Sigmoid colon (tissue), 7 donors: ENCODE results near the gene SGO2. TPM values are rescaled to one million over a fixed set of nuclear protein-coding genes. Genes with fewer than 3 reads are reported as not detected.

ENCODE experiments used
- DNase-seq: peaks from one replicate; pipeline ENCODE4 v3.0.0-alpha.2; 2019
- H3K27ac ChIP-seq, 4 donors: fragments of 200-600 bp; sonication (generic); one replicate each; pipeline ENCODE4 v1.5.1; 2016 to 2019; ENCODE audit warnings: mild to moderate bottlenecking in 1 of 4
- H3K27me3 ChIP-seq, 3 donors: fragments of 200-600 bp; sonication (generic); one replicate each; pipeline ENCODE4 v1.5.1; 2019; ENCODE audit warnings: mild to moderate bottlenecking in 1 of 3
- H3K36me3 ChIP-seq, 4 donors: fragments of 200-600 bp; sonication (generic); one replicate each; pipeline ENCODE4 v1.5.1; 2016 to 2019
- H3K4me1 ChIP-seq, 4 donors: fragments of 200-600 bp; sonication (generic); one replicate each; pipeline ENCODE4 v1.5.1; 2017 to 2019
- H3K4me3 ChIP-seq, 4 donors: fragments of 200-600 bp; sonication (generic); one replicate each; pipeline ENCODE4 v1.5.1; 2017 to 2019; ENCODE audit warnings: mild to moderate bottlenecking in 2 of 4, moderate library complexity in 1 of 4
- H3K9me3 ChIP-seq, 4 donors: fragments of 200-600 bp in 3 of 4; sonication (generic) in 3 of 4; one replicate each; pipeline versions ENCODE4 v1.5.1 to v1.6.1; 2013 to 2019
- CTCF ChIP-seq, 4 experiments: fragments of 450-650 bp in 3 of 4; fragments of 200-600 bp in 1 of 4; IDR thresholded peaks; one replicate each; pipeline ENCODE4 v1.5.1; 2016 to 2019; ENCODE audit warnings: antibody characterized with exemption in 4 of 4, mild to moderate bottlenecking in 3 of 4, moderate library complexity in 2 of 4
- EP300 ChIP-seq, 4 donors: sonication (generic); formaldehyde crosslinking; IDR thresholded peaks; one replicate each; pipeline ENCODE4 v1.6.1; 2017; ENCODE audit warnings: antibody characterized with exemption in 4 of 4
- POLR2A ChIP-seq, 2 donors: fragments of 450-650 bp; IDR thresholded peaks; one replicate each; pipeline ENCODE4 v1.6.1; 2016; ENCODE audit warnings: antibody characterized with exemption in 2 of 2, mild to moderate bottlenecking in 2 of 2, moderate library complexity in 2 of 2
- POLR2AphosphoS5 ChIP-seq, 4 donors: sonication (generic); formaldehyde crosslinking; IDR thresholded peaks; one replicate each; pipeline ENCODE4 v1.6.1; 2017; ENCODE audit warnings: antibody characterized with exemption in 4 of 4
- WGBS, 2 donors: extraction: QIAGEN DNeasy Blood & Tissue Kit; methylation state at CpG; one replicate each; pipeline ENCODE4 v1.1.7; 2013; 5-methylcytosine and 5-hydroxymethylcytosine counted together
- intact Hi-C: fragments of 100-400 bp; cut with DNase I; formaldehyde crosslinking; loops from one replicate; pipeline ENCODE4 v1.15.1; 2023
- polyA plus RNA-seq, 3 donors: library from polyadenylated mRNA; stranded (reverse); fragments of 200-250 nt; gene quantifications; one replicate each; pipeline ENCODE4 v1.2.3, GENCODE V29; 2013
- total RNA-seq, 4 donors: library from RNA; depleted of rRNA; stranded (reverse); fragments of >200 nt; gene quantifications; one replicate each; pipeline ENCODE4 v1.1.0, GENCODE V29; 2016
- donor health status: healthy with polysubstance abuse.
- donor health status: Bipolar disorder and iron deficiency.
- donor health status: healthy.

Gene SGO2
- total and polyA plus RNA-seq, 7 donors: 0.60 to 5.0 (median 2.2) TPM

- no peak for DNase-seq
- Histone ChIP-seq H3K9me3 (no peaks in the 10 kb centered on the region), H3K27me3 (no peaks in the 10 kb centered on the region), H3K27ac (no peak overlapping the region), H3K4me1 (no peaks in the 10 kb centered on the region), H3K4me3 (no peak overlapping the region), H3K36me3 (no peaks in the 10 kb centered on the region)
- WGBS, 2 donors: 66 to 76% methylated on average over 6 of the region's 6 CpGs
- TF ChIP-seq POLR2AphosphoS5 (IDR thresholded peaks at IDR 0.05) (no peak), EP300 (IDR thresholded peaks at IDR 0.05) (no peak), POLR2A (IDR thresholded peaks at IDR 0.05) (no peak), CTCF (IDR thresholded peaks at IDR 0.05) (no peak)
- intact Hi-C loops: no loop called here
These were observed 91.4 kb downstream of the SGO2 start for GRCh38 chr2:200617156-200618053.

GRCh38 chr2:200618054-200618419, 92.0 kb downstream of the SGO2 start:
- WGBS, 2 donors: 64 to 82% methylated on average over 3 of the region's 3 CpGs
- no peaks in the 10 kb centered on the region for H3K36me3 ChIP-seq
- TF ChIP-seq EP300 (IDR thresholded peaks at IDR 0.05) (no peak), CTCF (IDR thresholded peaks at IDR 0.05) (no peak), POLR2A (IDR thresholded peaks at IDR 0.05) (no peak), POLR2AphosphoS5 (IDR thresholded peaks at IDR 0.05) (no peak)
- no peaks in the 10 kb centered on the region for H3K9me3 ChIP-seq
- H3K27ac ChIP-seq: no peak overlapping the region
- H3K27me3 ChIP-seq: no peaks in the 10 kb centered on the region
- H3K4me1 ChIP-seq: no peaks in the 10 kb centered on the region
- DNase-seq: no peak
- intact Hi-C loops: no loop called here
- H3K4me3 ChIP-seq: no peak overlapping the region

- Histone ChIP-seq H3K36me3 (no peaks in the 10 kb centered on the region), H3K9me3 (no peaks in the 10 kb centered on the region), H3K27ac (peak overlapping the region in 1 of 4 donors; percentile 12), H3K4me3 (no peak overlapping the region), H3K27me3 (no peaks in the 10 kb centered on the region), H3K4me1 (no peaks in the 10 kb centered on the region)
- no peak for TF ChIP-seq POLR2AphosphoS5 (IDR thresholded peaks at IDR 0.05)
- no peak for TF ChIP-seq EP300 (IDR thresholded peaks at IDR 0.05)
- no peak for TF ChIP-seq CTCF (IDR thresholded peaks at IDR 0.05)
- TF ChIP-seq POLR2A (IDR thresholded peaks at IDR 0.05): no peak
- no peak for DNase-seq
- intact Hi-C loops: no loop called here
- WGBS, 2 donors: 39 to 68% methylated on average over 3 of the region's 3 CpGs
These were observed 92.6 kb downstream of the SGO2 start for GRCh38 chr2:200618590-200619021.

- intact Hi-C loops: no loop called here
- Histone ChIP-seq H3K36me3 (no peaks in the 10 kb centered on the region), H3K9me3 (no peaks in the 10 kb centered on the region), H3K4me3 (no peak overlapping the region), H3K27me3 (no peaks in the 10 kb centered on the region), H3K27ac (no peak overlapping the region), H3K4me1 (no peaks in the 10 kb centered on the region)
- no peak for TF ChIP-seq EP300 (IDR thresholded peaks at IDR 0.05)
- TF ChIP-seq POLR2AphosphoS5 (IDR thresholded peaks at IDR 0.05): no peak
- no peak for TF ChIP-seq POLR2A (IDR thresholded peaks at IDR 0.05)
- TF ChIP-seq CTCF (IDR thresholded peaks at IDR 0.05): no peak
- DNase-seq: no peak
- WGBS, 2 donors: 13 to 64% methylated on average over 2 of the region's 2 CpGs
These were observed 93.3 kb downstream of the SGO2 start for GRCh38 chr2:200619279-200619678.
